Measurements from ENCODE around the gene TMEM61.

DNA sequence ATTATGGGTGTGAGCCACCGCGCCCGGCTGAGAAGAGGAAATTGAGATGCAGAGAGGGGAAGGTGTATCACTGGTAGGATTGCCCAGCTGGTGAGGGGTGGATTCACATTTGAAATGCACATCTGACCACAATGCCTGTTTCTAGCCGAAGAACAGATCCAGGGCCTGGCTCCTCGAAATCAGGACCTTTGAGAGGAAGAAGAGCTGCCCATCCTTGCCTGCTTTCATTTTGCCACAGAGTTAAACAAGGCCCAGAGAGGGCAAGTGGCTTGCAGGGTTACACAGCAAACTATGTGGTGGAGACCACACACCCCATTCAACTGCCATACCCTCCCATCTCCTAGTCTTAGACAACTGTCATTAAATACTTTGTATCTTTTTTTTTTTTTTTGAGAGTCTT lies 32.9 kb upstream of the TMEM61 start:
- TF ChIP-seq, protein P1, sequence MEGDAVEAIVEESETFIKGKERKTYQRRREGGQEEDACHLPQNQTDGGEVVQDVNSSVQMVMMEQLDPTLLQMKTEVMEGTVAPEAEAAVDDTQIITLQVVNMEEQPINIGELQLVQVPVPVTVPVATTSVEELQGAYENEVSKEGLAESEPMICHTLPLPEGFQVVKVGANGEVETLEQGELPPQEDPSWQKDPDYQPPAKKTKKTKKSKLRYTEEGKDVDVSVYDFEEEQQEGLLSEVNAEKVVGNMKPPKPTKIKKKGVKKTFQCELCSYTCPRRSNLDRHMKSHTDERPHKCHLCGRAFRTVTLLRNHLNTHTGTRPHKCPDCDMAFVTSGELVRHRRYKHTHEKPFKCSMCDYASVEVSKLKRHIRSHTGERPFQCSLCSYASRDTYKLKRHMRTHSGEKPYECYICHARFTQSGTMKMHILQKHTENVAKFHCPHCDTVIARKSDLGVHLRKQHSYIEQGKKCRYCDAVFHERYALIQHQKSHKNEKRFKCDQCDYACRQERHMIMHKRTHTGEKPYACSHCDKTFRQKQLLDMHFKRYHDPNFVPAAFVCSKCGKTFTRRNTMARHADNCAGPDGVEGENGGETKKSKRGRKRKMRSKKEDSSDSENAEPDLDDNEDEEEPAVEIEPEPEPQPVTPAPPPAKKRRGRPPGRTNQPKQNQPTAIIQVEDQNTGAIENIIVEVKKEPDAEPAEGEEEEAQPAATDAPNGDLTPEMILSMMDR (IDR thresholded peaks at IDR 0.05): no peak
- no peak for TF ChIP-seq POLR2A (IDR thresholded peaks at IDR 0.05)
- TF ChIP-seq POLR2AphosphoS5 (IDR thresholded peaks at IDR 0.05): no peak
